HG03575 (cell line): ENCODE measurements around the gene SURF6.

Experiments
- ATAC-seq: cut with Tn5 transposase; IDR thresholded peaks from one replicate; pipeline ENCODE4 v1.9.1; 2021; ENCODE audit not compliant: unreplicated experiment, insufficient number of reproducible peaks, low FRiP score; ENCODE audit errors: extremely low read depth

SURF6 gene

GRCh38 chr9:133369422-133369821 lies 33.4 kb upstream of the SURF6 start:
- ATAC-seq = no peak

- no peak for ATAC-seq
Measured at GRCh38 chr9:133368249-133368881, 32.4 kb upstream of the SURF6 start.

GRCh38 chr9:133367778-133368177 lies 31.8 kb upstream of the SURF6 start:
- ATAC-seq = no peak

GRCh38 chr9:133367221-133367620 lies 31.2 kb upstream of the SURF6 start:
- no peak for ATAC-seq

- no peak for ATAC-seq
Measured at GRCh38 chr9:133366435-133366834, 30.4 kb upstream of the SURF6 start.

- no peak for ATAC-seq
Measured at GRCh38 chr9:133362359-133363044, 26.5 kb upstream of the SURF6 start.

- no peak for ATAC-seq
Measured at GRCh38 chr9:133361507-133362092, 25.6 kb upstream of the SURF6 start.

GRCh38 chr9:133360400-133361393 lies 24.7 kb upstream of the SURF6 start:
- ATAC-seq = no peak

- ATAC-seq = no peak
Measured at GRCh38 chr9:133359399-133360175, 23.6 kb upstream of the SURF6 start.

- ATAC-seq = no peak
Measured at GRCh38 chr9:133357656-133358055, 21.7 kb upstream of the SURF6 start.

GRCh38 chr9:133356391-133357091 lies 20.6 kb upstream of the SURF6 start, which contains the start of the genes SURF1 and SURF2:
TSS of gene SURF1 (minus strand) at chr9:133356487. CDS start at chr9:133356453, 34 bp downstream.
TSS of gene SURF2 (plus strand) at chr9:133356550. CDS start at chr9:133356593, 43 bp downstream.
- no peak for ATAC-seq

- ATAC-seq = no peak
Measured at GRCh38 chr9:133355881-133356357, 19.9 kb upstream of the SURF6 start.

- ATAC-seq = no peak
Measured at GRCh38 chr9:133354766-133355165, 18.8 kb upstream of the SURF6 start.

- ATAC-seq = no peak
Measured at GRCh38 chr9:133353548-133353947, 17.6 kb upstream of the SURF6 start.

GRCh38 chr9:133352635-133353340 lies 16.8 kb upstream of the SURF6 start:
- ATAC-seq = no peak

- ATAC-seq = no peak
Measured at GRCh38 chr9:133351908-133352634, 16.1 kb upstream of the SURF6 start.

GRCh38 chr9:133351526-133351907 lies 15.5 kb upstream of the SURF6 start:
- ATAC-seq = no peak
